SJSA1 (cell line): ENCODE measurements around the gene METRNL. TPM values are rescaled to one million over a fixed set of nuclear protein-coding genes. Genes with fewer than 3 reads are reported as not detected.

ENCODE experiments used
- DNase-seq, 2 experiments: peaks; one replicate each; pipeline ENCODE4 v3.0.0-alpha.2; 2015 to 2020; ENCODE audit warnings: low spot score in 2 of 2, low read depth in 1 of 2
- H3K27ac ChIP-seq: fragments of 250-450 bp; sonication (Bioruptor Pico); 2 replicates; pipeline ENCODE4 v1.5.1; 2020; ENCODE audit warnings: mild to moderate bottlenecking, moderate library complexity
- H3K27me3 ChIP-seq: fragments of 250-450 bp; sonication (Bioruptor Pico); replicated peaks from 2 replicates; pipeline ENCODE4 v1.5.1; 2020; ENCODE audit warnings: mild to moderate bottlenecking, moderate library complexity
- H3K36me3 ChIP-seq: fragments of 250-450 bp; sonication (Bioruptor Pico); 2 replicates; pipeline ENCODE4 v1.5.1; 2020; ENCODE audit warnings: mild to moderate bottlenecking
- H3K4me1 ChIP-seq: fragments of 250-450 bp; sonication (Bioruptor Pico); replicated peaks from 2 replicates; pipeline ENCODE4 v1.6.1; 2021; ENCODE audit warnings: mild to moderate bottlenecking
- H3K4me3 ChIP-seq: fragments of 250-450 bp; sonication (Bioruptor Pico); 2 replicates; pipeline ENCODE4 v1.5.1; 2020; ENCODE audit warnings: mild to moderate bottlenecking
- H3K9me3 ChIP-seq: fragments of 250-450 bp; sonication (Bioruptor Pico); replicated peaks from 2 replicates; pipeline ENCODE4 v1.5.1; 2020; ENCODE audit warnings: mild to moderate bottlenecking
- total RNA-seq: library from RNA; depleted of rRNA; stranded (reverse); fragments of >200 nt; shearing (Covaris generic); gene quantifications from 2 replicates; pipeline ENCODE4 v1.2.3, GENCODE V29; 2014

The METRNL gene
- total RNA-seq, 1 experiment from 2014 or later: 128 TPM

DNA sequence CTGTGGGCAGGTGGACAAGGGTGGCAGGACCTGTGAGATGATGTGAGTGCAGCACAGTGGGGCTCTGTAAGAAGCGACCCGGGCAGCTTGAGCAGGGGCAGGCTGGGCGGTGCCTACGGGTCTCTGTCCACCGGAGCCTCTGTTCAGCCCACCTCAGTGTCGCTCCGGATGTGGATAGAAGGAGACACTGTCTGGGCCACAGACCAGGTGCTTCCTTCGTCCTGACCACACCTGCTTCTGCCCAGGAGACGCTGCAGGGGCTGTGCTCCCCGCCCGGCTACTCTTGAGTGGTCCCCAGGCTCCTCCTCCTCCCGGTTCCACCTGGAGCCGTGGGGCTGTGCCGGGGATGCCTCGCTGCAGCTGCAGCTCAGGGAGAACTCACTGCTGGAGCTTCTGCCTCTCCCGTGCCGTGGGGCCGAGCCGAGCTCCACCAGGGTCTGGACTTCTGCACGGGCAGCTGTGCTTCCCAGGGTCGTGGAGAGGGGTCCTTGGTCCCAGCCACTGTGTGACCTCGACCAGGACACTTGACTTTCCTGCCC is 21.5 kb downstream of the METRNL start:
- no peak for DNase-seq
- H3K4me1 ChIP-seq: peaks cover 48% of the 10 kb centered on the region
- no peak overlapping the region for H3K27ac ChIP-seq
- no peaks in the 10 kb centered on the region for H3K27me3 ChIP-seq
- H3K36me3 ChIP-seq: peaks cover 9% of the 10 kb centered on the region
- H3K9me3 ChIP-seq: peaks cover 10% of the 10 kb centered on the region
- no peak overlapping the region for H3K4me3 ChIP-seq

DNA sequence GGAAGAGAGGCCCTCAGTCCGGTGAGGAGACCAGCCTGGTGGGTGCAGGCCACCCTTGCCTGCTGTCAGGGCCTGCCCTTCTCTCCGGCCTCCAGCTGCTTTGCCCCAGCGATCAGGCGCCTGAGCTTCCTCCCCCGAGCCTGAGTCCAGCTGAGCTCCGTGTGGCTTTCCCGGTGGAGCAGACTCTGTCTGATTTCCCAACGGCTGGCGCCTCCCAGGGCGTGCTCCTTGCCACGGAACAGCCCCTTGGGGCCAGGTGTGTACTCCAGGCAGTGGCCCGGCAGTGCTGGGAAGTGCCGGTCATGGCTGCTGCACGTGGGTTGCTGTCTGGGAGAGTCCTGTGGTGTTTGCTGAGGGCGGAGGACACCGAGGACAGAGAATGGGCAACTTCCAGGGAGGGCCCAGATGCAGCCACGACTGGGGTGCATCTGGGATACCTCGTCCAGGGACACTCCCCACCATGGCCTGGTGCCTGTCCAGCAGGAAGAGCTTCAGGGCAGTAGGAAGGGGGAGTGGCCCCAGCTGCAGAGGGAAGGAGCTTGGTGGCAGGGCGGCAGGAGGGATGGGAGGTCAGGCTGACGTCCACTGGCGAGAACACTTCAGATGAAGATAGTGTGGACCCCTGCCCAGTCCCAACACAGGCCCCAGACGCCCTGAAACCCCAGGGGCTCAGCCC is 22.5 kb downstream of the METRNL start:
- no peak for DNase-seq
- Histone ChIP-seq H3K36me3 (peaks cover under 1% of the 10 kb centered on the region), H3K27ac (no peak overlapping the region), H3K4me3 (no peak overlapping the region), H3K9me3 (peaks cover 10% of the 10 kb centered on the region), H3K27me3 (no peaks in the 10 kb centered on the region), H3K4me1 (peaks cover 49% of the 10 kb centered on the region)

DNA sequence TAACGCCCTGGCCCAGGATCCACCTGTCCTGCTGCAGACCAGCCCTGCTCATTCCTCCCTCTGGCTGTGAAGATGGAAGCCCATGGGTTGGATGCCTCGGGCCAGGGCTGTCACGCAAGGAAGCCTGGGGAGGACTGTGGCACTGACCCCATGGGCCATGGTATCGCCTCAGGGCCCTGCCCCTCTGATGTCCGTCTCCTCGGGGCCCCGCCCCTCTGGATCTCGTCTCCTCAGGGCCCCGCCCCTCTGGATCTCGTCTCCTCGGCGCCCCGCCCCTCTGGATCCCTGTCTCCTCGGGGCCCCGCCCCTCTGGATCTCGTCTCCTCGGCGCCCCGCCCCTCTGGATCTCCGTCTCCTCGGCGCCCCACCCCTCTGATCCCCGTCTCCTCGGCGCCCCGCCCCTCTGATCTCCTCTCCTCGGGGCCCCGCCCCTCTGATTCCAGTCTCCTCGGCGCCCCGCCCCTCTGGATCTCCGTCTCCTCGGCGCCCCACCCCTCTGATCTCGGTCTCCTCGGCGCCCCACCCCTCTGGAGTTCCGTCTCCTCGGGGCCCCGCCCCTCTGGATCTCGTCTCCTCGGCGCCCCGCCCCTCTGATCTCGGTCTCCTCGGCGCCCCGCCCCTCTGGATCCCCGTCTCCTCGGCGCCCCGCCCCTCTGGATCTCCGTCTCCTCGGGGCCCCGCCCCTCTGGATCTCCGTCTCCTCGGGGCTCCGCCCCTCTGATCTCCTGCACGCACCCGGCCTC is 24.0 kb downstream of the METRNL start:
- Histone ChIP-seq H3K4me3 (no peak overlapping the region), H3K27ac (no peak overlapping the region), H3K27me3 (no peaks in the 10 kb centered on the region), H3K9me3 (peaks cover 10% of the 10 kb centered on the region), H3K36me3 (no peaks in the 10 kb centered on the region), H3K4me1 (peaks cover 49% of the 10 kb centered on the region)
- DNase-seq: no peak

DNA sequence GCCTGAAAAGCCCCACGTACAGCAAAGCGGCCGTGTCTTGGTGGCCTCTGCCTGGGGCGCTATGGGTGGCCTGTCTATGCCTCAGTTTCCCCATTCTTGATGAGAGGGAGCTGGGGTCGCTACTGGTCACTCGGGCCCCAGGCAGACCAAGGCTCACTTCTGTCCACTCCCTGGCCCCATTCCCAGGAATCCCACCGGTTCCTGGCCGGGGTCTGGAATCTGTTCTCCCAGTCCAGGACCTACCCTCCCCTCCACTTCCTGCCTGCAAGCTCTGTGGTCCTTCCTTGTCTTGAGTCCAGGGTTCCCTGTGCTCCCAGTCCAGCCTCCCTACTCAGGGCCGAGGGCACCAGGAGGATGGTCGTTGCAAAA is 24.5 kb downstream of the METRNL start:
- H3K9me3 ChIP-seq: peaks cover 10% of the 10 kb centered on the region
- H3K27me3 ChIP-seq: no peaks in the 10 kb centered on the region
- H3K4me1 ChIP-seq: peaks cover 44% of the 10 kb centered on the region
- H3K4me3 ChIP-seq: no peak overlapping the region
- H3K27ac ChIP-seq: no peak overlapping the region
- no peaks in the 10 kb centered on the region for H3K36me3 ChIP-seq
- DNase-seq: no peak

DNA sequence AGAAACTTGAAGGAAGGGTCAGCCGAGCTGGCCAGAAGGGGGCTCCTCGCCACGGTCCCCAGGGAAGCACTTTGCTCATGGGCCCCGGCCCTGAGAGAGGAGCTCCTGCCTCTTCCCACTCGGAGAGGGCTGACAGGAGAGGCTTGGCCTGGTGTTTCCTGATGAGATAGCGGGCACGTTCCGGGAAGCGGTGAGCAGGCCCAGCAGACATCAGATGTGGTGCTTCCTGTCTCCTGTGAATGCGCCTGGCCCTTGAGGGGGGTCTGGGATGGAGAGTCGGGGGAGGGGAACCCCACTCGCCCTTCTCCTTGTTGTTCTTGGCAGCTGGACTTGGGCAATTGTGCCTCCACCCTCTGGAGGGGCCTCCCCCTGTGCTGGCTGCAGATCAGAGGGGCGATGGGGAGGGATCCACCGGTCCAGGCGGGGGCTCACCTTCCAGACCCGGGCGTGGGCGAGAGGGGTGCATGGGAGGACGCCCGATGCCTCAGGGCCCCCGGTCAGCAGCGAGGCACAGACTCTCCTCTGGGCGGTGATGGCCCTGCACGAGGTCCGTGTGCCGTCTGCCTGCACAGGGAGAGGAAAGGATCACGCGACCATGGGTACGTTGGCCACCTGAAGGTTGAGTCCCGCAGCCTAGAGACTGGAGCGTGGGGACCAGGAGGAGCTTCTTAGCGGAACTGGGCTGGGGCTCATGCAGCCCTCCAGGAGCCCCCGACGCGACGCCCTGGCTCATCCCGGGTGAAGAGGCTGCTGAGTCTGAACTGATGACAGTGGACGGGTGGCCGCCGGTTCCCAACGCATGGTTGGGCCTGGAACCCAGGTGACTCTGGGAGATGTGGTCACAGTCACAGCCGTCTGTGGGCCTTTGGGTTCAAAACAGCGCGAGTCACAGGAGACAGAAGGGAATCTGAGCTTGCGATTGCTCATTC is 25.4 kb downstream of the METRNL start:
- Histone ChIP-seq H3K27me3 (no peaks in the 10 kb centered on the region), H3K4me3 (no peak overlapping the region), H3K27ac (no peak overlapping the region), H3K4me1 (peaks cover 43% of the 10 kb centered on the region), H3K9me3 (peaks cover 8% of the 10 kb centered on the region), H3K36me3 (no peaks in the 10 kb centered on the region)
- DNase-seq: no peak

DNA sequence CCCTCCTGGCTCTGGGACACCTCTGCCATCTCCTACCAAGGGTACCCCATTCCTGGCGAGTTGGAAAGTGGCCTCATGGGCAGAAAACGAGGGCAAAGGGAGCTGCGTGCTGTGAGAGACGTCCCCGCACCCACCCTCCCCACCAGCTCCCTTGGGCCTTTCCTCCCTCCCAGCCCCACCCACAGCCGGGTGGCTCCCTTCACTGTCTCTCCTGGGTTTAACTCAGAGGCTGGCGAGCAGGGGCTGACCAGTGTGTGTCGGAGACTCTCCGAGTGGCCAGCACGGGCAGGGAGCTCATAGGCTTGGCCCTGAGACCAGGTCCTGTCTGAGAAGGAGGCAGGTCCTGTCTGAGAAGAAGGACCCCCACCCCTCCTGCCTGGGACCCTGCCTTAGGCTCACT is 26.1 kb downstream of the METRNL start:
- Histone ChIP-seq H3K4me3 (no peak overlapping the region), H3K27ac (no peak overlapping the region), H3K27me3 (no peaks in the 10 kb centered on the region), H3K9me3 (peaks cover 8% of the 10 kb centered on the region), H3K36me3 (no peaks in the 10 kb centered on the region), H3K4me1 (peaks cover 44% of the 10 kb centered on the region)
- no peak for DNase-seq

DNA sequence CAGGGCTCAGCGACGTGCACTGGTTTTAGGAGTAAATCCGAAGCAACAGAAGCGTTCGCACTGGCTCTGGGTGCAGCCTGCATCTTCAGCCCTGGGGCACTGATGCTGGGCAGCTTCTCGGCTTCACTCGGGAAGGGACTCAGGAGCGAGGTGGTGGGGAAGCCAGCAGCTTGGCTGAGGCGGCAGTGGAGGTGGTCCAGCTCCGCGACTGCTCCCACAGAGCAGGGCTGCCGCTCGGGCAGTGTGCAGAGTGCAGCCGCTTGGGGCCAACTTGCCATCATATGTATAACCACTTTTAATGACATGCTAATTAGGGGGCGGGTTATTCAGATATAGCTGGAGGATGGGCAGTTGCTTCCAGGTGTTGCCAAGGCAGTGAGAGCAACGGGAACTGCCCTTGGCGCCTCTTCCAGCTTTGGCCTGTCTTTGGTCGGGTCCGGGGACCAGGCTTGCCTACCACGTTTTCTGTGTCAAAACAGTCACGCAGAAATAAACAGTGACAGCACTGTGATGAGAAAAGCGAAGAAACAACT is 26.7 kb downstream of the METRNL start:
- Histone ChIP-seq H3K4me3 (no peak overlapping the region), H3K27me3 (no peaks in the 10 kb centered on the region), H3K27ac (no peak overlapping the region), H3K4me1 (peaks cover 46% of the 10 kb centered on the region), H3K36me3 (no peaks in the 10 kb centered on the region), H3K9me3 (peaks cover 8% of the 10 kb centered on the region)
- no peak for DNase-seq

DNA sequence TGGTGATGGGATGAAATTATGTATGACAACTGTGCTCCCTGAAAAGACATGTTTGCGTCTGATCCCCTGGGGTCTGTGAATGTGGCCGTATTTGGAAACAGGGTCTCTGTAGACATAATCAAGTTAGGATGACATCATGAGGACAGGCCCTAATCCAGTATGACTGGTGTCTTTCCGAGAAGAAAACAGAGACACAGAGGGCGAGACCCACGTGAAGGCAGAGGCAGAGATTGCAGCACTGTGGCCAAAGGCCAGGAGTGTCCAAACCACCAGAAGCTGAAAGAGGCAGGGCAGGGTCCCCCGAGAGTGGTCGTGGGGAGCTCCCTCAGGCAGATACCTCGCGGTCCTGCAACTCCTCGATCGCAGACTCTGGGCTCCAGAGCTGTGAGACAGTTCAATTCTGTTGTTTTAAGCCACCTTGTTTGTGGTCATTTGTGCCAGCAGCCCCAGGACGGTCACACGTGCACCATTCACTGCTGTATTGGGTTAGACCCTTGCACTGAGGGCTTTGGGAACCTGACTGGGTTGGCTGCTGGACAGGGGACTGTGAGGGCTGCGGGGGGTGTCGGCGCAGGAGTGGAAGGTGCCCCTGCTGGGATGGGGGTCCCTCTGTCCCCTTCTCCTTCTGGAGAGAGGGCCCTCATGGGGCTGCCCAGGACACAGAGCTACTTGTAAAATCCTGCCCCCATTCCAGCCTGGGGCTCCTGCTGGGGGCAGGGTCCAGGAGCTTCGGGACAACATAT is 27.7 kb downstream of the METRNL start:
- no peak for DNase-seq
- Histone ChIP-seq H3K36me3 (no peaks in the 10 kb centered on the region), H3K9me3 (peaks cover 8% of the 10 kb centered on the region), H3K4me1 (peaks cover 42% of the 10 kb centered on the region), H3K27ac (no peak overlapping the region), H3K27me3 (no peaks in the 10 kb centered on the region), H3K4me3 (no peak overlapping the region)

DNA sequence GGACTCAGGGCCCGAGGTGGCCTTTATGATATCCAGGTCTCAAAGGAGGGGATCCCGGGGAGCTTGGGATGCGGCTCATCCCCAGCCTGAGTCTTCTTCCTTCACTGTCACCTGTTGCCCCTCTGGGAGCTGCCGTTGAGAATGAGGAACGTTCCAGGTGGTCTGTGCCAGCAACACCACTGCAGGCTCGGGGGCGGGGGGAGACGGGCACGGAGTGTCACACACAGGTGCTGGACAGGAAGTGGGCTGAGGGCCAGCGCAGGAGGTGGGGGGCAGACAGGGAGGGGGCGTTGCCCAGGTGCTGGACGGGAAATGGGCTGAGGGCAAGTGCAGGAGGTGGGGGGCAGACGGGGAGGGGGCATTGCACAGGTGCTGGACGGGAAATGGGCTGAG is 28.2 kb downstream of the METRNL start:
- H3K4me1 ChIP-seq: peaks cover 39% of the 10 kb centered on the region
- H3K9me3 ChIP-seq: peaks cover 8% of the 10 kb centered on the region
- no peak overlapping the region for H3K4me3 ChIP-seq
- H3K36me3 ChIP-seq: no peaks in the 10 kb centered on the region
- H3K27ac ChIP-seq: no peak overlapping the region
- H3K27me3 ChIP-seq: no peaks in the 10 kb centered on the region
- DNase-seq: no peak

DNA sequence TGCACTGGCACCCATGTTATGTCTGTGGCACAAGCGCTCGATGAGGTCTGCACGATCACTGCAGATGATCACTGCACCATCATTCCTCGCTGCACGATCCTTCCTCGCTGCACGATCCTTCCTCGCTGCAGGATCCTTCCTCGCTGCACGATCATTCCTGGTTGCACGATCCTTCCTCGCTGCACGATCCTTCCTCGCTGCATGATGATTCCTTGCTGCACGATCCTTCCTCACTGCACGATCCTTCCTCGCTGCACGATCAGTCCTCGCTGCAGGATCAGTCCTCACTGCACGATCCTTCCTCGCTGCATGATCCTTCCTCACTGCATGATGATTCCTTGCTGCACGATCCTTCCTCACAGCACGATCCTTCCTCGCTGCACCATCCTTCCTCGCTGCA is 29.3 kb downstream of the METRNL start:
- Histone ChIP-seq H3K27me3 (no peaks in the 10 kb centered on the region), H3K36me3 (no peaks in the 10 kb centered on the region), H3K9me3 (peaks cover 5% of the 10 kb centered on the region; the same call in 1 of the 2 replicates), H3K27ac (no peak overlapping the region), H3K4me1 (peaks cover 39% of the 10 kb centered on the region), H3K4me3 (no peak overlapping the region)
- DNase-seq: no peak

DNA sequence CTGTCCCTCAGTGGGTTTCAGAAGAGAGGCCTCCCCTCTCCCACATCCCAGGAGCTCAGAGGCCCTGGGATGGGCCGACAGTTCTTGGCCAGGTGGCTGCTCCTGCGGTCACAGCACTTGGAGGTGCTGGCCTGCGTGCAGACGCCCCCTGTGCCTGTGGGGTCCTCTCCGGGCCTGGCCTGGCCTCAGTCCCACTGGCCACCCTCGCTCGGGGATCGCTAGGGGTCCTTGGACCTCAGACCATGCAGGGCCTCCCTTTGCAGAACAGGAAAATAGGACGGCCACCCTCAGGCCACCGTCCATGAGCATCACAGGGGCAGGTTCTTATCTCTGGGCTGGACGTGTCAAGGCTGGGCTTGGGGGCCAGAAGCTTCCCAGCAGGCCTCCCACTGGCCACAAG is 30.0 kb downstream of the METRNL start:
- H3K27ac ChIP-seq: peak overlapping the region; percentile 96

DNA sequence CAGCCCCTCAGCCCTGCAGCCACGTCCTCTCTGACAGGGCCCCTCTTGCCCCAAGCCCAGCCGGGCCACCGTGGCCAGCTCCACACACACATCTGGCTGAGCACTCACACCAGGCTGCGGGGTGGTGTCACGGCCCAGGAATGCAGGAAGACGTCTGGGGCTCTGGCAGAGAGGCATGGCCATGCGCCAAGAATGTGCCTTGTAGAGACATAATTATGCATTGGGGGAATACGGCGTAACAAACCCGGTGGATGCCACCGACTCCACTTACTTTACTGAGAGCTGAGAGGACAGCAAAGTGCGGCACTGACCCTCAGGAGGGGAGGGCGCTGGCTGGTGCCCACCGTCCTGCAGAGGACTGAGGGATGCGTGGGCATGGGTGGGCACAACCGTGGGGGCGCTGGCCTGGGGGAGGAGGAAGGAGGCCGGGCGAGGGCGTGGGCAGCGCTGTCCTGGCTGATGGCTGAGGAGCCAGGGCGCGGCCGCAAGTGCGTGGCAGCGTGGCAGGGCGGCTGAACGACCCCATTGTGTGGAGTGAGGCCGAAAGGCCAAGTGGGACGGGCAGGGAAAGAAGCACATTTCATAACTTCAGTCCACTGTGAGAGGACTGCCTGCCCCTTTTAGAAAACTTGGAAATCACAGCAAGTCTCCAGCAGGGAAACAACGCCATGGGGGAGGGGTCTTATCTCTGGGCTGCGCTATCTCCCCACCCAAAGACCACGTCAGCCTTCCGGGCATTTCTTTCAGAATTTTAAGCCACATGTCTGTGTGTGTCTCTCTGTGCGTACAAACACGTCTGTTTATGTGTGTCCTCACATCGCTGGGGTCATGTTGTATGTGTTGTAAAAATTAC is 30.6 kb downstream of the METRNL start:
- peak; percentile 99 to 100 for DNase-seq
- H3K27me3 ChIP-seq: no peaks in the 10 kb centered on the region
- H3K4me3 ChIP-seq: peak overlapping the region; percentile 29
- H3K9me3 ChIP-seq: no peaks in the 10 kb centered on the region; the same call in 1 of the 2 replicates
- H3K4me1 ChIP-seq: peaks cover 31% of the 10 kb centered on the region
- H3K36me3 ChIP-seq: no peaks in the 10 kb centered on the region
- peak overlapping the region; percentile 96 for H3K27ac ChIP-seq

More for the DNA sequence above, 30.0 kb downstream of the METRNL start:
- Histone ChIP-seq H3K4me3 (no peak overlapping the region), H3K4me1 (peaks cover 35% of the 10 kb centered on the region), H3K9me3 (no peaks in the 10 kb centered on the region; the same call in 1 of the 2 replicates), H3K36me3 (no peaks in the 10 kb centered on the region), H3K27me3 (no peaks in the 10 kb centered on the region)
- no peak for DNase-seq
